ENCODE data around the gene ADPRM. TPM values are rescaled to one million over a fixed set of nuclear protein-coding genes. Genes with fewer than 3 reads are reported as not detected.

Gene ADPRM
- total RNA-seq, 4 donors from 2014 or later, result 7.7 to 12.5 (median 9.7) TPM

DNA sequence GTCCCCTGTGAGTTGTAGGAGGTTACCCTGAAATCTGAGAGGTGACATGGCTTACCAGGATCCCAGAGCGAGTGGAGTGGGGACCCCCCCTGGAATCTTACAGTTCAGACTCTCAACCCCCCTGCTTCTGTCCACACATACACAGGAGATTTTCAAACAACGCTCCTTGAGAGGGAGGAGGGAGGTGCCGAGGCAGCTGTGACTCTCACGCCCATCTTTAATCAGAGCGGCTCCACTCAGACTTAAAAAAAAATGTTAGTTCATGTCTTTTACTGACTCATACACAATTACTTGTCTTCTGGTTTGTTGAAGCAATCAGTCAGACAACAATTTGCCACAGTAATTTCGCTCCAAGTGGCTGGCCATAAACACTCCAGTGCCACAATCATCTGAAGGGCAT, 47.8 kb downstream of the ADPRM start:
- DNase-seq (ENCODE audit: low spot score), result no peak
- ATAC-seq (ENCODE audit: low FRiP score), result peak; percentile 75
- no peak for TF ChIP-seq CTCF (IDR thresholded peaks at IDR 0.05)

DNA sequence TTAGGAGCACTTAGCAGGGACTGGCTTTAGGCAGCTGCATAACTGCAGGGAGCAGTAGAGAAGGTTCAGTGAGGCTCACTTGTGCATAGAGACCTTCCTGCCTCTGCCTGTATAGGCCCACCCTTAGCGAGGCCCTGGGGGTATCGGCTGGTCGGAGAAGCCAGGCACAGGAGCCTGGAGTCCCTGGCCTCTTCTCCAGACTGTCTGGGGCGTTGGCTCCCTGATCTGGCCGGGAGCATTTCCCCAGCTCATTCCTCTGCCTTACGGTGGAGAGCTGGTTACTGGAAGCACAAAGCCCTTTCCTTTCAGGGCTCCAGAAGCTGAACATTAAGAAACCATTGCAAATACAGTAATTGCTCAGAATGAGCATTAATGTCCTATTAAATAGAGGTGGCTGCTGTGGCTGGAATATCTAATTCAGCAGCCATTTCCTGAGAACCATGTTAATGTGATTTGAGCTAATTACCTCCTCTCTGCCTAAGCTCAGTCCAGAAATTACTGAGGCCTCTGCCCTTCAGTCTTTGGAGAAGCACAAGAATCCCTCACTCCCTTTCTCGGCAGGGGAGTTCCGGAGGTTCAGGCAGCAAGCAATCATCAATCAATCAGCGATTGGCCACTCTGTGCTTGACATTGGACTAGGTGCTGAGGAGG, 51.3 kb downstream of the ADPRM start:
- TF ChIP-seq CTCF (IDR thresholded peaks at IDR 0.05), result no peak
- ATAC-seq (ENCODE audit: low FRiP score) (no peak), DNase-seq (ENCODE audit: low spot score) (no peak)

- ATAC-seq (ENCODE audit: low FRiP score) (no peak), DNase-seq (ENCODE audit: low spot score) (no peak)
- TF ChIP-seq CTCF (IDR thresholded peaks at IDR 0.05), result no peak
Measured at GRCh38 chr17:10750210-10750609, 52.8 kb downstream of the ADPRM start.

DNA sequence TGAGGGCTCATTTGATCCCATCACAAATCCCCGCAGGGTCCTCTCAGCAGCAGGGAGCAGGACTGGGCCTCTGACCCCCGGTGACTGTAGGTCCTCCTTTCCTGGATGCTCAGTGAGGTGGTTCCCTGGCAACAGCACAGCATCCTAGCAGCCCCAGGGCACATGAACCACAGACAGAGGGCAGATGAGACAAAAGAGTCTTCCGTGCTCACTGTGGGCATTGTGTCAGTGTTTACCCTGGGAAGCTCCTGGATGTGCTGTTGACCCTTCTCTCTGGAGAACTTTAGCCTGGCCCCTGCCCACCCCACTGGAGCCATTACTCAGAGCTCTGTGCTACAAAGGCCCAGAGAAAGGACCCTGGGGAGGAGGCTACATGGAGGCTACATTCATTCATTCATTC, 54.2 kb downstream of the ADPRM start:
- DNase-seq (ENCODE audit: low spot score), result no peak
- no peak for ATAC-seq (ENCODE audit: low FRiP score)
- no peak for TF ChIP-seq CTCF (IDR thresholded peaks at IDR 0.05)

- TF ChIP-seq CTCF (IDR thresholded peaks at IDR 0.05), result no peak
- DNase-seq (ENCODE audit: low spot score) (no peak), ATAC-seq (ENCODE audit: low FRiP score) (no peak)
Measured at GRCh38 chr17:10752696-10753095, 55.3 kb downstream of the ADPRM start.

DNA sequence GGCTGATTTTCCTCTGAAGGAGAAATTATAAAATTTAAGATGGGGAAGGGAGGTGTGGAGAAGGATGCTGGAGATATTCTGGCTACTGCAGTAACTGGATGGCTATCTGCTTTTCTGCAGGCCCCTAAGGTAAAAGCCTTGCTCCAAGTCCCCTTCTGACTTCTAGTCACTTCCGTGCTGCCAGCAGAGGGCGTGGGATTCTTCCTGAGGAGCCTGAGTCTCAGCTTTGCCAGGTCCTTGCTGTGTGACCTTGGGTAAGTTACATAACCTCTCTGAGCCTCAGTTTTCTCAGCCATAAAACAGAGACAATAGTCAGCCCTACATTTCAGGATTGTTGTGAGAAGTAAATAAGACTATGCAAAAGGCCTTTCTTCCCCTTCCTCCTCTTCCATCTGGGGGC, 56.7 kb downstream of the ADPRM start:
- DNase-seq (ENCODE audit: low spot score), result no peak
- ATAC-seq (ENCODE audit: low FRiP score), result no peak
- TF ChIP-seq CTCF (IDR thresholded peaks at IDR 0.05), result no peak

DNA sequence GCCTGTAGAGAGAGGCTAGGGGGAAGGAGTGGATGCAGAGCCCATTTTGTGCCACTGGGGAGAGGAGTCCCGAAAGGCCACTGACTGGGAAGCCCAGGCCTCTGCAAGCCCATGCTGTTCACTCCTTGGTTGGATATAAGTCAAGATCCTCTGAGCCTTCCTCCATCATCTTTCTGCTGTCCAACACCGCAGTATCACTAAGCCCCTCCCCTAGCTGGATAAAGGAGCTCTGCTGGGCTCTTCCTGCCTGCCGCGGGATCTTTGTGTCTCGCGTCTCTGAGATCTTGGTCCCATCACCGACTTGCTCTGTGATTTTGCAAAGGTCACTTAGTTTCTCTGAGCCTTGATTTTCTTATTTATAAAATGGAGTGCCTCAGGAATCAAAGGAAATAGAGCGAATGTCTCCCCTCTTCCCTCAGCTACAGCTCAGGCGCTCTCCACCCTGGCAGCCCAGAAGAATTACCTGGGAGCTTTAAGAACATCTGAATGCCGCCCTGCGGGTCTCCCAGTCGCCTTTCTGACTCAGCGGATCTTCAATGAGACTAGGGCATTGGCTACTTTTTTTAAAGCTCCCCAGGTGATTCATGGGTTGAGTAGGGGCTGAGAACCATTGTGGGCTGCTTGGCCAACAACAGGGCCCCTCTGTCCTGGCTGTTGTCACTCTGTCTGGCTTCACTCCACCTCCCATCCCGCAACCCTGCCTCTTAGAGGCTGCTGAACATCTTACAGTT, 57.6 kb downstream of the ADPRM start:
- TF ChIP-seq CTCF (IDR thresholded peaks at IDR 0.05), result no peak
- DNase-seq (ENCODE audit: low spot score) (no peak), ATAC-seq (ENCODE audit: low FRiP score) (no peak)
